Activated naive CD4-positive, alpha-beta T cell treated with anti-CD3 and anti-CD28 coated beads, Interleukin-2, amount 50 U/mL, for 72 hours (primary cell): Measurements from ENCODE around the gene ZNF652. TPM values are rescaled to one million over a fixed set of nuclear protein-coding genes. Genes with fewer than 3 reads are reported as not detected.
A peak's percentile ranks its signal among the peaks of the same experiment; 100 is the strongest.
"Not testable (repeated sequence)": the region's sequence is repeated elsewhere in the genome, so short reads cannot be mapped to it uniquely, and the experiment has no call there.

Source experiments
- ATAC-seq, 2 donors: fragments of 150-1000 bp; cut with Tn5 transposase; 2 replicates each; pipeline ENCODE4 v1.10.0; 2021; ENCODE audit warnings: mild to moderate bottlenecking in 2 of 2, moderate library complexity in 2 of 2
- DNase-seq, 2 donors: peaks; one replicate each; pipeline ENCODE4 v3.0.0; 2021 to 2022; ENCODE audit warnings: low spot score in 2 of 2
- H3K27ac Mint-ChIP-seq, 2 donors: one replicate each; pipeline ENCODE4 v1.8.0; 2022; ENCODE audit warnings: mild to moderate bottlenecking in 2 of 2, mixed read lengths in 2 of 2
- H3K36me3 Mint-ChIP-seq, 2 donors: one replicate each; pipeline ENCODE4 v1.8.0; 2022; ENCODE audit warnings: mixed read lengths in 2 of 2
- H3K9me3 Mint-ChIP-seq, 2 donors: one replicate each; pipeline ENCODE4 v1.8.0; 2022; ENCODE audit warnings: mixed read lengths in 2 of 2
- total RNA-seq, 2 donors: library from RNA; stranded (reverse); gene quantifications; one replicate each; pipeline ENCODE4 v1.2.3, GENCODE V29; 2022

ZNF652 gene
- total RNA-seq, 2 donors from 2014 or later: 5.8 to 6.3 TPM

DNA sequence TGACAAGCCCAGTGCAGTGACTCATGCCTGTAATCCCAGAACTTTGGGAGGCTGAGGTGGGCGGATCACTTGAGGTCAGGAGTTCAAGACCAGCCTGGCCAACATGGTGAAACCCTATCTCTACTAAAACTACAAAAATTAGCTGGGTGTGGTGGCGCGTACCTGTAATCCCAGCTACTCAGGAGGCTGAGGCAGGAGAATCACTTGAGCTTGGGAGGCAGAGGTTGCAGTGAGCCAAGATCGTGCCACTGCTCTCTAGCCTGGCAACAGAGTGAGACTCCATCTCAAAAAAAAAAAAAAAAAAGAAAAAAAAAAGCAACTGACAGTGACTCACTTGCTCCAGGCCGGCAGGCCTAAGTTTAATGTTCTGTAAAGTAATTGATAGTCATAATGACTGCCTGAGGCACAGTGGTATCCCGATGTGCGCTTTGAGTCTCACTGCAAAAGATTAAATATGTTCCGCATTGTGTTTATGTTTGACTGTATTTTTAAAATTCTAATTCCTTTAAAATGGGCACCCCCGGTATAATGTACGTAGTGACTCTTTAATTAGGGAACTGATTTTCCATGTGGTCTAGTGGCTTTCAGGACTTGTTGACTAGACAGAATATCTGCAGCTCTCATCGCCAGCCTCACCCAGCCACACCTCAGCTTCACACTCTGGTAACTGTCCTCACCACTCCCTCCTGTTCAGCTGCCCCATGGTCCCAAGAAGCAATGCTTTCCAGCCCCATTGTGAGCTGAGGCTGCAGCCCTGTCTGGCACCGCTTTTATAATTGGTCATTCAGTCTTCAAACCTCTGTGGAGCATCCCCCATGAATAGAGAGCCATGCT, 27.7 kb upstream of the ZNF652 start:
- not testable (repeated sequence) for H3K9me3 Mint-ChIP-seq, H3K36me3 Mint-ChIP-seq, DNase-seq
- peak; percentile 45 to 46 for ATAC-seq
- H3K27ac Mint-ChIP-seq: peak overlapping the region in 1 of 2 donors; percentile 80

GRCh38 chr17:49388692-49389513, 26.9 kb upstream of the ZNF652 start:
- Mint-ChIP-seq H3K36me3 (no peaks in the 10 kb centered on the region), H3K27ac (peak overlapping the region; percentile 80 to 84), H3K9me3 (no peaks in the 10 kb centered on the region)
- no peak for ATAC-seq
- no peak for DNase-seq

- Mint-ChIP-seq H3K36me3 (no peaks in the 10 kb centered on the region), H3K9me3 (no peaks in the 10 kb centered on the region), H3K27ac (peak overlapping the region; percentile 80 to 84)
- no peak for DNase-seq
- peak; percentile 57 to 58 for ATAC-seq
Measured at GRCh38 chr17:49388290-49388640, 26.2 kb upstream of the ZNF652 start.

DNA sequence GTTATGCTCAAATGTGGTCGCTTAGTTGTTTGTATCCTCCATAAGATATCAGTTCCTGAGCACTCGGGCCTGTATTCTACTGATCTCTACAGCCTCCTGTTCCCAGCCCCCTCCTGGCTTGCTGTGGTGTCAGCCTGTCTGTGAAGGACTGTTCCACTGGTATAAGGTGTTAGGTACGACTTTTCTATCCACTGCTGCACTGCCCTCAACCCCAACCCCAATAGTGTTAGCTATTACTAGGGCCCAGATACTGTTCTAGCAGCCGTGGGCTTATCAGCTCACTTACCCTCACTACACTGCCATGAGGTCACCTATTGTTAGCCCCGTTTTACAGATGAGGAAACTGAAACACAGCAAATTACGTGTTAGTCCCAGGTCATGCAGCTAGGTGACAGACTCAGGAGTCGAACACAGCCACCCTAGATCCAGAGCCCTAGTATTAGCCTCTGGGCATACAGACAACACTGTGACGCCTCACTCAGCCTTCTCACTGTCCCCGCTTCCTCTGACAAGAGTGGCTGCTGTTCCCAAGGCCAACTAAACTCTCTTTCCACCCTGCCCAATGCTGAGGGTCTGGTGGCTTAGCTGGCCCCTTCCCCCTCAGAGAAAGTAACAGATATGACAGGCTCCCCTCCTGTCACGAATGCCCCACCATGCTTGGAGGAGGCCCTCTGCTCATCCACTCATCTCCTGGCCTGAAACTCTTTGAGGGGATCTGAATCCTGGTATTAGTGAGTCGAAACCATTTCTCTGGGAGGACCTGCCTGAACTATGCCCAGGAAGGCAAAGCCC, 25.6 kb upstream of the ZNF652 start:
- Mint-ChIP-seq H3K36me3 (no peaks in the 10 kb centered on the region), H3K27ac (peak overlapping the region; percentile 80 to 84), H3K9me3 (no peaks in the 10 kb centered on the region)
- peak; percentile 30 to 35 for ATAC-seq
- no peak for DNase-seq

GRCh38 chr17:49386373-49386772, 24.3 kb upstream of the ZNF652 start:
- no peak for ATAC-seq
- no peak overlapping the region for H3K27ac Mint-ChIP-seq
- no peaks in the 10 kb centered on the region for H3K36me3 Mint-ChIP-seq
- no peak for DNase-seq
- H3K9me3 Mint-ChIP-seq: no peaks in the 10 kb centered on the region

- DNase-seq (no peak), ATAC-seq (no peak)
- Mint-ChIP-seq H3K9me3 (no peaks in the 10 kb centered on the region), H3K27ac (no peak overlapping the region), H3K36me3 (no peaks in the 10 kb centered on the region)
Measured at GRCh38 chr17:49384951-49385350, 22.9 kb upstream of the ZNF652 start.

- ATAC-seq: no peak
- Mint-ChIP-seq H3K27ac (no peak overlapping the region), H3K9me3 (no peaks in the 10 kb centered on the region), H3K36me3 (no peaks in the 10 kb centered on the region)
- DNase-seq: no peak
Measured at GRCh38 chr17:49383060-49383459, 21.0 kb upstream of the ZNF652 start.

- no peak for DNase-seq
- ATAC-seq: no peak
- no peaks in the 10 kb centered on the region for H3K9me3 Mint-ChIP-seq
- no peaks in the 10 kb centered on the region for H3K36me3 Mint-ChIP-seq
- peak overlapping the region in 1 of 2 donors; percentile 49 for H3K27ac Mint-ChIP-seq
Measured at GRCh38 chr17:49382556-49382955, 20.5 kb upstream of the ZNF652 start.

DNA sequence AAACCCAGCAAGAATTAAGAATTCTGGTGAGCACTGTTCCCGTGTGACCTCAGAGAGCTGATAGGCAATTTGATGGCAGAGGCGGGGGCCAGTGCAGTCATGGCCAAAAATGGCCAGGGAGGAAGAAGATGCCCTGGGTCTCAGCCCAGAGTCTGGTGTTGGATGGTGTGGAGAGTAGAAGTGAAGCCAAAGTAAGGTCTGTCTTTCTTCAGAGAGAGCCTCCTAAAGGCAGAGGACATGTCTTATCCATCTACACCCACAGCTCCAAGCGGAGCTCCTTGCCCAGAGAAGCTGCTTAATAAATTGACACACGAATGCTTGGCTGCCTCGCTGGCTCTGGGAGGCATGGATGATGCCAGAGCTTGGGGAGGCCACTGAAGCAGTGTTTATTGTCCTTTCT, 19.7 kb upstream of the ZNF652 start:
- no peaks in the 10 kb centered on the region for H3K9me3 Mint-ChIP-seq
- H3K27ac Mint-ChIP-seq: peak overlapping the region in 1 of 2 donors; percentile 49
- ATAC-seq: no peak
- DNase-seq: no peak
- H3K36me3 Mint-ChIP-seq: no peaks in the 10 kb centered on the region

GRCh38 chr17:49381033-49381432, 19.0 kb upstream of the ZNF652 start:
- Mint-ChIP-seq H3K27ac (no peak overlapping the region), H3K36me3 (no peaks in the 10 kb centered on the region), H3K9me3 (no peaks in the 10 kb centered on the region)
- ATAC-seq (no peak), DNase-seq (no peak)

DNA sequence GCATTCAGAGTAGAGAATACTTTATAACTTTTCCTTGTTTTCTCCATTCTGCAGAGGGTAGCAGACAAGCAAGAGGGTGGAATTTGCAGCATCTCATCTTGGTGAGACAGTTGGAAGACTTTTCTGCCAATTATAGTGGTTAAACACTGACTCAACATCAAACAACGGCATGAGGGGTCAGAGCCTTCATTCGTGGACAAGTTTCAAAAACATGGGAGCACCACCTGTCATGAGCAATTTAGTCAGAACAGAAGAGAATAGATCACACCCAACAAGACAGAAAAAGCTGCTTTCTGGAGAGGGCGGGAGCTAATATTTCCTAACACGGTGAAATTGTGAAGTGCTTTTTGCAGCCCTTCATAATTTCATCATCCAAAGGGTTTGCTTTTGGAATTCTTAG, 17.9 kb upstream of the ZNF652 start:
- DNase-seq: no peak
- Mint-ChIP-seq H3K27ac (no peak overlapping the region), H3K36me3 (no peaks in the 10 kb centered on the region), H3K9me3 (no peaks in the 10 kb centered on the region)
- no peak for ATAC-seq

DNA sequence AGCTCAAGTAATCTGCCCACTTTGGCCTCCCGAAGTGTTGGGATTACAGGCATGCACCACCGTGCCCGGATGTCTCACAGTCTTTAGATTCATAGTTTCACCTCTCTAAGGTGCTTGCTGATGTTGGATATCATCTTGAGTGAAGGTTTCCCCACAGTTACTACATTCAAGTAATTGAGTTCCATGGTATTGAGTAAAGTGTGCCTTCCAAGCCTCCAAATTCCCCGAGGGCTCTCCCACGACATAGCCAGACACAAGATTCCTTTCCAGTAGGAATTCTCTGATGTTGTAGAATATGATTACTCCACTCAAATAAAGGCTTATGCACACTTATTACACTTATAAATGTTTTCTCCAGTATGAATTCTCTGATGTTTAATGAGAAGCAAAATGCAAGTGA, 16.3 kb upstream of the ZNF652 start:
- Mint-ChIP-seq H3K27ac (no peak overlapping the region), H3K9me3 (no peaks in the 10 kb centered on the region), H3K36me3 (no peaks in the 10 kb centered on the region)
- ATAC-seq (no peak), DNase-seq (no peak)

GRCh38 chr17:49375544-49375943, 13.5 kb upstream of the ZNF652 start:
- H3K27ac Mint-ChIP-seq: no peak overlapping the region
- H3K9me3 Mint-ChIP-seq: no peaks in the 10 kb centered on the region
- ATAC-seq: no peak
- H3K36me3 Mint-ChIP-seq: no peaks in the 10 kb centered on the region
- peak in 1 of 2 donors; percentile 4 for DNase-seq

DNA sequence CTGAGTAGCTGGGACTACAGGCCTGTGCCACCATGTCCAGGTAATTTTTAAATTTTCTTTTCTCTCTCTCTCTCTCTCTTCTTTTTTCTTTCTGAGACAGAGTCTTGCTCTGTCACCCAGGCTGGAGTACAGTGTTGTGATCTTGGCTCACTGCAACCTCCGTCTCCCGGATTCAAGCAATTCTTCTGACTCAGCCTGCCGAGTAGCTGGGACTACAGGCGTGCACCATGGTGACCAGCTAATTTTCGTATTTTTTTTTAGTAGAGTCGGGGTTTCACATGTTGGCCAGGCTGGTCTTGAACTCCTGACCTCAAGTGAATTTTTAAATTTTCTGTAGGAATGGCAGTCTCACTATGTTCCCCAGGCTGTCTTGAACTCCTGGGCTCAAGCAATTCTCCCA, 11.1 kb upstream of the ZNF652 start:
- Mint-ChIP-seq H3K36me3 (no peaks in the 10 kb centered on the region), H3K9me3 (no peaks in the 10 kb centered on the region), H3K27ac (no peak overlapping the region)
- DNase-seq (no peak), ATAC-seq (no peak)

GRCh38 chr17:49372425-49372824, 10.4 kb upstream of the ZNF652 start:
- no peak overlapping the region for H3K27ac Mint-ChIP-seq
- no peaks in the 10 kb centered on the region for H3K9me3 Mint-ChIP-seq
- ATAC-seq: no peak
- DNase-seq: no peak
- H3K36me3 Mint-ChIP-seq: no peaks in the 10 kb centered on the region

DNA sequence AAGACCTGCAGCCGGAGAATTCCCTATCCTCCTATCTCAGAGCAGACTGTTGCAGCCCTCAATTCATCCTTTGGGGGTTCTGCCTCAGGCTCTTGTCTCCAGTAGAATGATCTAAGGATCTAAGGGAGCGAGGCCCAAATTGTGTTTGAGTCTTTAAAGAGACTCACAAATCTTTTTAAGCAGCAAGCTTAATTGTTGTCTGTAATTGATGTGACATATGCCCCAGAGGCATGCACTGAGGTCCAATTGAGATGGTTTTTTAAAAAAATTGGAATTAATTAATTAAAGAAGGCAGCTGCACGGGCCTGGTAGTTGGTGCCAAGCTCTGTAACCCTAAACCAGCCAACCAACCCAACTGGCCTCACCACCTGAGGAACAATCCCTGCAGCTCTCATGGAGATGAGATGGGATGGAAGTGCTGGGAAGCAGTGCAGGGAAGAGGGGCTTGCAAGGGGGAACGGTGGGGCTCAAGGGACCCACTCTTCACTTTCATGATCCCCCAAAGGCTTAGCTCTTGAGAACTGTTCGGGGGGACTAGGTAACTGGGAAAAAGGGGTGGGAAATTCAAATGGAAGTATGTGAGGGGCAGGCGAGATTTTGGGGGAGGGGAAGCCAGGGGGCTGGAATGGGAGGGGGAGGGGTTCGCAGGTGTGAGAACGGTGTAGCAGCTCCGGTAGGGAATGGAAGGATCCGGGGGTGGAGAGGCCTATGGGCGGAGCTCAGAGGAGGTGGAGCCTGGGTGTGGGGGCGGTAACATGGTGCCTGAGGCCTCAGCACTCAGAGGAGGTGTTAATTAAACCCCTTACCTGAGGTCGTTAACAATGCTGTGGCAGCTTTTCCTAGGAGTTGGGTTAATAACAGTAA, 9.2 kb upstream of the ZNF652 start:
- H3K36me3 Mint-ChIP-seq: no peaks in the 10 kb centered on the region
- no peaks in the 10 kb centered on the region for H3K9me3 Mint-ChIP-seq
- ATAC-seq (no peak), DNase-seq (no peak)
- peak overlapping the region in 1 of 2 donors; percentile 50 for H3K27ac Mint-ChIP-seq
